GM12875 (cell line): ENCODE data around the gene TNKS1BP1.

Experiments used
- H3K4me3 ChIP-seq: one replicate; pipeline ENCODE4 v1.5.1; 2011; ENCODE audit warnings: low read depth, low read length, control low read depth
- CTCF ChIP-seq: IDR thresholded peaks from 2 replicates; pipeline ENCODE4 v1.5.1; 2011; ENCODE audit warnings: low read depth, mild to moderate bottlenecking, control low read depth, inconsistent platforms, low read length, moderate library complexity, borderline replicate concordance; ENCODE audit not compliant: insufficient read depth

The TNKS1BP1 gene

GRCh38 chr11:57310630-57311086 is 14.1 kb downstream of the TNKS1BP1 start:
- TF ChIP-seq CTCF: no peak
- H3K4me3 ChIP-seq: no peak overlapping the region

- H3K4me3 ChIP-seq: no peak overlapping the region
- TF ChIP-seq CTCF: no peak
These were observed 14.7 kb downstream of the TNKS1BP1 start for GRCh38 chr11:57310091-57310490.

GRCh38 chr11:57309106-57310059 is 15.4 kb downstream of the TNKS1BP1 start:
- TF ChIP-seq CTCF: no peak

GRCh38 chr11:57308426-57309060 is 16.2 kb downstream of the TNKS1BP1 start:
- H3K4me3 ChIP-seq: no peak overlapping the region
- TF ChIP-seq CTCF: no peak

More at GRCh38 chr11:57309106-57310059, 15.4 kb downstream of the TNKS1BP1 start:
- H3K4me3 ChIP-seq: no peak overlapping the region

GRCh38 chr11:57307666-57308270 is 17.0 kb downstream of the TNKS1BP1 start:
- no peak overlapping the region for H3K4me3 ChIP-seq
- TF ChIP-seq CTCF: no peak

- no peak overlapping the region for H3K4me3 ChIP-seq
- TF ChIP-seq CTCF: no peak
These were observed 17.7 kb downstream of the TNKS1BP1 start for GRCh38 chr11:57306940-57307565.
